ENCODE measurements around the gene CNKSR1. TPM values are rescaled to one million over a fixed set of nuclear protein-coding genes. Genes with fewer than 3 reads are reported as not detected.
A peak's percentile ranks its signal among the peaks of the same experiment; 100 is the strongest.

Gene CNKSR1
- total and polyA plus RNA-seq, 2 of the 13 experiments (the other 11 are each of a cell fraction or from before 2014, with no cell fraction given) = 3.4 to 8.9 TPM

- TF ChIP-seq, protein P1, sequence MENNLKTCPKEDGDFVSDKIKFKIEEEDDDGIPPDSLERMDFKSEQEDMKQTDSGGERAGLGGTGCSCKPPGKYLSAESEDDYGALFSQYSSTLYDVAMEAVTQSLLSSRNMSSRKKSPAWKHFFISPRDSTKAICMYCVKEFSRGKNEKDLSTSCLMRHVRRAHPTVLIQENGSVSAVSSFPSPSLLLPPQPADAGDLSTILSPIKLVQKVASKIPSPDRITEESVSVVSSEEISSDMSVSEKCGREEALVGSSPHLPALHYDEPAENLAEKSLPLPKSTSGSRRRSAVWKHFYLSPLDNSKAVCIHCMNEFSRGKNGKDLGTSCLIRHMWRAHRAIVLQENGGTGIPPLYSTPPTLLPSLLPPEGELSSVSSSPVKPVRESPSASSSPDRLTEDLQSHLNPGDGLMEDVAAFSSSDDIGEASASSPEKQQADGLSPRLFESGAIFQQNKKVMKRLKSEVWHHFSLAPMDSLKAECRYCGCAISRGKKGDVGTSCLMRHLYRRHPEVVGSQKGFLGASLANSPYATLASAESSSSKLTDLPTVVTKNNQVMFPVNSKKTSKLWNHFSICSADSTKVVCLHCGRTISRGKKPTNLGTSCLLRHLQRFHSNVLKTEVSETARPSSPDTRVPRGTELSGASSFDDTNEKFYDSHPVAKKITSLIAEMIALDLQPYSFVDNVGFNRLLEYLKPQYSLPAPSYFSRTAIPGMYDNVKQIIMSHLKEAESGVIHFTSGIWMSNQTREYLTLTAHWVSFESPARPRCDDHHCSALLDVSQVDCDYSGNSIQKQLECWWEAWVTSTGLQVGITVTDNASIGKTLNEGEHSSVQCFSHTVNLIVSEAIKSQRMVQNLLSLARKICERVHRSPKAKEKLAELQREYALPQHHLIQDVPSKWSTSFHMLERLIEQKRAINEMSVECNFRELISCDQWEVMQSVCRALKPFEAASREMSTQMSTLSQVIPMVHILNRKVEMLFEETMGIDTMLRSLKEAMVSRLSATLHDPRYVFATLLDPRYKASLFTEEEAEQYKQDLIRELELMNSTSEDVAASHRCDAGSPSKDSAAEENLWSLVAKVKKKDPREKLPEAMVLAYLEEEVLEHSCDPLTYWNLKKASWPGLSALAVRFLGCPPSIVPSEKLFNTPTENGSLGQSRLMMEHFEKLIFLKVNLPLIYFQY (CRISPR knock-in tag; IDR thresholded peaks at IDR 0.05; ENCODE audit: borderline replicate concordance) = 0 out of 2 replicates have a peak, but pooled peaks have one; percentile 24
- TF ChIP-seq ARNTL (CRISPR knock-in tag; IDR thresholded peaks at IDR 0.05) (no peak), ZBTB21 (CRISPR knock-in tag; IDR thresholded peaks at IDR 0.05) (no peak), TFE3 (CRISPR knock-in tag; IDR thresholded peaks at IDR 0.05) (no peak)
Measured at GRCh38 chr1:26184883-26185282, 7.6 kb downstream of the CNKSR1 start (continued).

- FAIRE-seq (no peak), ATAC-seq (no peak), DNase-seq (ENCODE audit: low spot score) (no peak)
- Histone ChIP-seq H3K27ac (ENCODE audit: extremely low read length, insufficient read depth, low read length) (no peak overlapping the region), H3K4me1 (ENCODE audit: insufficient read depth, low read length) (no peaks in the 10 kb centered on the region), H2AFZ (ENCODE audit: low read length) (no peak overlapping the region), H3K36me3 (replicated peaks in 1 of 2; ENCODE audit: control insufficient read depth in 1 of 2, insufficient read depth in 2 of 2, low read length in 2 of 2) (0 out of 5 replicates have a peak, but pooled peaks cover 0 to 2% of the 10 kb centered on the region in 2 experiments), H3K79me2 (ENCODE audit: insufficient read depth, low read length) (no peaks in the 10 kb centered on the region), H3K4me3 (replicated peaks in 1 of 3; ENCODE audit: insufficient read depth in 1 of 3, low read depth in 2 of 3, low read length in 3 of 3) (no peak overlapping the region), H4K20me1 (ENCODE audit: insufficient read depth, low read length) (no peaks in the 10 kb centered on the region), H3K9ac (ENCODE audit: insufficient read depth, low read depth, low read length) (no peak overlapping the region), H3K27me3 (ENCODE audit: control insufficient read depth in 1 of 2, insufficient read depth in 2 of 2, low read length in 2 of 2) (peaks cover 0 to under 1% of the 10 kb centered on the region in 2 experiments; a peak in 1 of 5 replicates), H3K9me3 (ENCODE audit: low read length) (no peaks in the 10 kb centered on the region), H3K4me2 (ENCODE audit: low read depth, low read length) (no peak overlapping the region)
- in situ Hi-C loops (cut with HindIII; ENCODE audit: extremely low pct_ligation_motif_present, low pct_unique_long_range_greater_than_20kb) = no loop called here
- ChIA-PET POLR2A (no interaction called here), CTCF (ENCODE audit: low intra/inter-chr PET ratio, low total read pairs) (no interaction called here)
- TF ChIP-seq ZNF629 (CRISPR knock-in tag; conservative IDR thresholded peaks at IDR 0.05) (peak; percentile 57), AHR (CRISPR knock-in tag; IDR thresholded peaks at IDR 0.05) (no peak)
- 87% methylated on average over 6 of the region's 6 CpGs for WGBS (ENCODE audit: low lambda C conversion rate)
- intact Hi-C loops (cut with micrococcal nuclease; ENCODE audit: unreplicated experiment) = no loop called here
- no TSS peak for BruUV-seq (replicated peaks)
Measured at GRCh38 chr1:26187882-26188281, 10.6 kb downstream of the CNKSR1 start.

Measured in HepG2 (cell line).